ENCODE results near the gene ATF6. TPM values are rescaled to one million over a fixed set of nuclear protein-coding genes. Genes with fewer than 3 reads are reported as not detected.

Gene ATF6
- total RNA-seq, 1 experiment from 2014 or later: 56.3 TPM

- no peak overlapping the region for H3K4me3 Mint-ChIP-seq (ENCODE audit: unreplicated experiment)
- TF ChIP-seq CTCF (IDR thresholded peaks at IDR 0.05; ENCODE audit: unreplicated experiment): no peak
- peaks cover 19% of the 10 kb centered on the region for H3K4me1 Mint-ChIP-seq (ENCODE audit: insufficient read depth, unreplicated experiment)
- DNase-seq (ENCODE audit: unreplicated experiment): no peak
- H3K27me3 Mint-ChIP-seq (ENCODE audit: insufficient read depth, unreplicated experiment): no peaks in the 10 kb centered on the region
- CTCF ChIA-PET: interaction anchor here (1.3 kb wide), 1 partner anchor 30 kb away, joined by 3 read pairs; no protein-coding TSS in a partner anchor
- BruUV-seq (replicated peaks): no TSS peak
- peaks cover 11% of the 10 kb centered on the region for H3K36me3 Mint-ChIP-seq (ENCODE audit: insufficient read depth, unreplicated experiment)
- intact Hi-C loops (cut with micrococcal nuclease): no loop called here
- POLR2A ChIA-PET: no interaction called here
- no peak overlapping the region for H3K27ac Mint-ChIP-seq (ENCODE audit: low read depth, unreplicated experiment)
- H3K9me3 Mint-ChIP-seq (ENCODE audit: unreplicated experiment): no peaks in the 10 kb centered on the region
Observed at GRCh38 chr1:161770250-161770649, 4.1 kb downstream of the ATF6 start.

- Mint-ChIP-seq H3K9me3 (ENCODE audit: unreplicated experiment) (no peaks in the 10 kb centered on the region), H3K27ac (ENCODE audit: low read depth, unreplicated experiment) (no peak overlapping the region), H3K36me3 (ENCODE audit: insufficient read depth, unreplicated experiment) (peaks cover 9% of the 10 kb centered on the region), H3K4me1 (ENCODE audit: insufficient read depth, unreplicated experiment) (peaks cover 19% of the 10 kb centered on the region), H3K27me3 (ENCODE audit: insufficient read depth, unreplicated experiment) (no peaks in the 10 kb centered on the region), H3K4me3 (ENCODE audit: unreplicated experiment) (no peak overlapping the region)
- no peak for TF ChIP-seq CTCF (IDR thresholded peaks at IDR 0.05; ENCODE audit: unreplicated experiment)
- ChIA-PET CTCF (interaction anchor here (0.6 to 2.8 kb wide), 4 partner anchors 18 to 612 kb away, joined by 3 to 16 read pairs (median 3); no protein-coding TSS in a partner anchor), POLR2A (interaction anchor here (1.2 kb wide), 1 partner anchor 21 kb away, joined by 4 read pairs; the partner anchor contains the start of gene DUSP12)
- BruUV-seq (replicated peaks): no TSS peak
- intact Hi-C loops (cut with micrococcal nuclease): no loop called here
- DNase-seq (ENCODE audit: unreplicated experiment): no peak
Observed at GRCh38 chr1:161771161-161771560, 5.0 kb downstream of the ATF6 start.

GRCh38 chr1:161771973-161772372, 5.9 kb downstream of the ATF6 start:
- TF ChIP-seq CTCF (IDR thresholded peaks at IDR 0.05; ENCODE audit: unreplicated experiment): no peak
- Mint-ChIP-seq H3K27me3 (ENCODE audit: insufficient read depth, unreplicated experiment) (no peaks in the 10 kb centered on the region), H3K4me3 (ENCODE audit: unreplicated experiment) (no peak overlapping the region), H3K27ac (ENCODE audit: low read depth, unreplicated experiment) (no peak overlapping the region), H3K9me3 (ENCODE audit: unreplicated experiment) (no peaks in the 10 kb centered on the region), H3K4me1 (ENCODE audit: insufficient read depth, unreplicated experiment) (peaks cover 15% of the 10 kb centered on the region), H3K36me3 (ENCODE audit: insufficient read depth, unreplicated experiment) (peaks cover 5% of the 10 kb centered on the region)
- POLR2A ChIA-PET: interaction anchor here (1.2 kb wide), 2 partner anchors 13 to 22 kb away, joined by 3 to 4 read pairs; partner anchors contain the start of gene DUSP12
- intact Hi-C loops (cut with micrococcal nuclease): no loop called here
- DNase-seq (ENCODE audit: unreplicated experiment): no peak
- CTCF ChIA-PET: interaction anchor here (0.6 to 2.8 kb wide), 4 partner anchors 17 to 611 kb away, joined by 3 to 16 read pairs (median 3); no protein-coding TSS in a partner anchor
- BruUV-seq (replicated peaks): no TSS peak

- peaks cover 5% of the 10 kb centered on the region for H3K36me3 Mint-ChIP-seq (ENCODE audit: insufficient read depth, unreplicated experiment)
- no peak for TF ChIP-seq CTCF (IDR thresholded peaks at IDR 0.05; ENCODE audit: unreplicated experiment)
- H3K4me3 Mint-ChIP-seq (ENCODE audit: unreplicated experiment): no peak overlapping the region
- H3K27ac Mint-ChIP-seq (ENCODE audit: low read depth, unreplicated experiment): no peak overlapping the region
- no peaks in the 10 kb centered on the region for H3K9me3 Mint-ChIP-seq (ENCODE audit: unreplicated experiment)
- no peak for DNase-seq (ENCODE audit: unreplicated experiment)
- H3K27me3 Mint-ChIP-seq (ENCODE audit: insufficient read depth, unreplicated experiment): no peaks in the 10 kb centered on the region
- ChIA-PET CTCF (interaction anchor here (0.8 to 2.8 kb wide), 3 partner anchors 17 to 619 kb away, joined by 3 to 16 read pairs (median 3); no protein-coding TSS in a partner anchor), POLR2A (interaction anchor here (1.2 kb wide), 1 partner anchor 13 kb away, joined by 3 read pairs; no protein-coding TSS in a partner anchor)
- peaks cover 12% of the 10 kb centered on the region for H3K4me1 Mint-ChIP-seq (ENCODE audit: insufficient read depth, unreplicated experiment)
- BruUV-seq (replicated peaks): no TSS peak
- intact Hi-C loops (cut with micrococcal nuclease): no loop called here
Observed at GRCh38 chr1:161772397-161772796, 6.3 kb downstream of the ATF6 start.
